GM06990 (cell line): ENCODE data around the gene MAP4K2.
A peak's percentile ranks its signal among the peaks of the same experiment; 100 is the strongest.

Experiments
- DNase-seq: peaks from one replicate; pipeline ENCODE4 v3.0.0-alpha.2; 2011; ENCODE audit not compliant: insufficient read length; ENCODE audit errors: extremely low read depth
- H3K27me3 ChIP-seq: replicated peaks from 2 replicates; pipeline ENCODE4 v1.6.0; 2011; ENCODE audit warnings: low read length; ENCODE audit not compliant: control insufficient read depth, insufficient read depth
- H3K36me3 ChIP-seq: 2 replicates; pipeline ENCODE4 v1.5.1; 2011; ENCODE audit warnings: low read length; ENCODE audit not compliant: control insufficient read depth, insufficient read depth
- H3K4me3 ChIP-seq: replicated peaks from 2 replicates; pipeline ENCODE4 v1.5.1; 2011; ENCODE audit warnings: low read depth, mild to moderate bottlenecking, control low read depth, low read length
- TF ChIP-seq, protein P1 (sequence below): IDR thresholded peaks from 2 replicates; pipeline ENCODE4 v1.5.1; 2011; ENCODE audit warnings: low read length, control low read depth, mild to moderate bottlenecking, inconsistent platforms; ENCODE audit not compliant: insufficient read depth, poor library complexity, severe bottlenecking

Gene MAP4K2

DNA sequence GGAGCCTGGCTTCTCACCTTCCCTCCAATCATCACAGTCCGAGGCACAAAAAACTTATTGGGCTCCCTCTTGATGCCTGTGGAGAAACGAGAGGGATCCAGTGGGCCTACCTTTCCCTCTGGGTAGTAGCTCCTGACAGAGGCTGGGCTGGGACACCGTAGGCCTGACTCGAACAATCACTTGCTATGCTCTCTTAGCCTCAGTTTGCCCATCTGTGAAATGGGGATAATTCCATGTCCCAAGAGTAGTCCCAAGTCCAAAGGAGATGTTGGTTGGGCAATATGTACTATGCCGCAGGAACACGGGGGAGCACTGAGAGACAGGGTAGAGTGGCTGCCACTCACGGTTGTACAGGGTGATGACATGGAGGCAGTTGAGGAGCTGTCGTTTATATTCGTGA, 51.4 kb downstream of the MAP4K2 start:
- H3K36me3 ChIP-seq: no peaks in the 10 kb centered on the region
- TF ChIP-seq, protein P1, sequence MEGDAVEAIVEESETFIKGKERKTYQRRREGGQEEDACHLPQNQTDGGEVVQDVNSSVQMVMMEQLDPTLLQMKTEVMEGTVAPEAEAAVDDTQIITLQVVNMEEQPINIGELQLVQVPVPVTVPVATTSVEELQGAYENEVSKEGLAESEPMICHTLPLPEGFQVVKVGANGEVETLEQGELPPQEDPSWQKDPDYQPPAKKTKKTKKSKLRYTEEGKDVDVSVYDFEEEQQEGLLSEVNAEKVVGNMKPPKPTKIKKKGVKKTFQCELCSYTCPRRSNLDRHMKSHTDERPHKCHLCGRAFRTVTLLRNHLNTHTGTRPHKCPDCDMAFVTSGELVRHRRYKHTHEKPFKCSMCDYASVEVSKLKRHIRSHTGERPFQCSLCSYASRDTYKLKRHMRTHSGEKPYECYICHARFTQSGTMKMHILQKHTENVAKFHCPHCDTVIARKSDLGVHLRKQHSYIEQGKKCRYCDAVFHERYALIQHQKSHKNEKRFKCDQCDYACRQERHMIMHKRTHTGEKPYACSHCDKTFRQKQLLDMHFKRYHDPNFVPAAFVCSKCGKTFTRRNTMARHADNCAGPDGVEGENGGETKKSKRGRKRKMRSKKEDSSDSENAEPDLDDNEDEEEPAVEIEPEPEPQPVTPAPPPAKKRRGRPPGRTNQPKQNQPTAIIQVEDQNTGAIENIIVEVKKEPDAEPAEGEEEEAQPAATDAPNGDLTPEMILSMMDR: no peak
- H3K4me3 ChIP-seq: no peak overlapping the region
- no peak for DNase-seq
- no peaks in the 10 kb centered on the region; the same call in 1 of the 2 replicates for H3K27me3 ChIP-seq

DNA sequence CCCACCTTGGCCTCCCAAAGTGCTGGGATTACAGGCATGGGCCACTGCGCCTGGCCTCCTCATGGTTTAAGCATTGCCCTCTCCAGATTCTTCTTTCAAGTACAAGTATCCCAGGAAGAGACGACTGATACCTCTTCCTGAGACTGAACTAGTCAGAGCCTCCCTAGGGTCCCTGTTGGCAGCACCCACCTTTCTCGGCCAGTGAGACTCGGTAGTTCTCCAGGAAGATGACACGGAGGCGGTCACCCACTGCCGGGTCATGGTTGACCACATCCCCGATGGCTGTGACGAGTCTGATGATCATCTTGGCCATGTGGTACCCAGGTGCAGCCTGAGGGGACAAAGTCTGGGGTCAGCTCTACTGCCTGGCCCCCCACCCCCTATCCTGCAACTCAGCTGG, 51.9 kb downstream of the MAP4K2 start:
- no peak for DNase-seq
- no peaks in the 10 kb centered on the region for H3K36me3 ChIP-seq
- TF ChIP-seq, protein P1: no peak

DNA sequence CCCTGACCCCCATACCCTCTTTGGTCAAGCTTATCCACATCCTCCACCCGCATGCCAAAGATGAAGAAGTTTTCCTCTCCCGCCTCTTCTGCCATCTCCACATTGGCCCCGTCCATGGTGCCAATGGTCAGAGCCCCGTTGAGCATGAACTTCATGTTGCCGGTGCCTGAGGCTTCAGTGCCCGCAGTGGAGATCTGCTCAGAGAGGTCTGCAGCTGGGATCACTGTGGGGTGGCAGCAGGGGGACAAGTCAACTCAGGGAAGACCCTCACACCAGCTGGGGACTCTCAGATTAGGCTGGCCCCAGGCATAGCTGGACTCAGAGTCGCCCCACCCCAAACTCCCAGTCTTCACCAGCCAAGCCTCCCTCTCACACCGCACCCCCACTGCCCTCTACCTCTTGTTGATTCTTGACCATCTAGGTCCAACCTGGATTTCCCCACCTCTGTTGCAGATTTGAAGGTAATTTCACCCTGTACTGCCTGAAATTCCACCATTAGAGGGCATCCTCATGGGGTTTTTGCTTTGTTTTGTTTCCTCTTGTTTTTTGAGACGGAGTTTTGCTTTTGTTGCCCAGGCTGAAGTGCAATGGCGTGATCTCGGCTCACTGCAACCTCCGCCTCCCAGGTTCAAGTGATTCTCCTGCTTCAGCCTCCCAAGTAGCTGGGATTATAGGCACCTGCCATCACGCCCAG, 52.5 kb downstream of the MAP4K2 start:
- H3K36me3 ChIP-seq: no peaks in the 10 kb centered on the region
- no peak for DNase-seq
- H3K4me3 ChIP-seq: no peak overlapping the region
- no peaks in the 10 kb centered on the region; the same call in 1 of the 2 replicates for H3K27me3 ChIP-seq
- TF ChIP-seq, protein P1: peak; percentile 21

More for the DNA sequence above, 51.9 kb downstream of the MAP4K2 start:
- H3K4me3 ChIP-seq: no peak overlapping the region
- H3K27me3 ChIP-seq: no peaks in the 10 kb centered on the region; the same call in 1 of the 2 replicates

DNA sequence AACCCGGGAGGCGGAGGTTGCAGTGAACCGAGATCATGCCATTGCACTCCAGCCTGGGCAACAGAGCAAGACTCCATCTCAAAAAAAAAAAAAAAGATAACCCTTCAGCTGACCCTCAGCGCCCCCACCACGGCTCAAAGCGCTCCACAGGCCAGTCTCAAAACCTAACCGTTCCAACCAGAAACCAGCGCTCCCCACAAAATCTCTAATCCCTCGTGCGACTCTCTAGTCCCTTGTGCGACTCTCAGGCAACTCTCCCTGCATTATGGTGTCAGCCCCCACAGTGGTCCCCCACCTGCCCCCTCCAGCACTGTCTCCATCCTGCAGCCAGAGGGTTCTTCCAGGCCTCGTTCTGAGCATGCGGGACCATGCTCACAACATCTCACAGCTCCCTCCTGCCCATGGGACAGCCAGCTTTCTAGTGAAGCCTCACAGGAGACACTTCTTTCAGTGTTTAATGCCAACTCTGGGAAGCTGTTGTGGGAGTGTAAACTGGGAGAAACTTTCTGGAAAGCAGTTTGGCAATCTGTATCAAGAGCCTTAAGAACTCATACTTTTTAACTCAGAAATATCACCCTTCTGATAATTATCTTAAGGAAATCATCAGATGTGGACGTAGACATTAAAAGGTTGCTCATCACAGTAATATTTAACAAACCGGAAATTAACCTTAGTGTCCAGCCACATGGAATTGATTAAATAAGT, 54.9 kb downstream of the MAP4K2 start:
- Histone ChIP-seq H3K27me3 (peaks cover 4% of the 10 kb centered on the region), H3K36me3 (no peaks in the 10 kb centered on the region), H3K4me3 (no peak overlapping the region)
- TF ChIP-seq, protein P1: no peak
- no peak for DNase-seq

DNA sequence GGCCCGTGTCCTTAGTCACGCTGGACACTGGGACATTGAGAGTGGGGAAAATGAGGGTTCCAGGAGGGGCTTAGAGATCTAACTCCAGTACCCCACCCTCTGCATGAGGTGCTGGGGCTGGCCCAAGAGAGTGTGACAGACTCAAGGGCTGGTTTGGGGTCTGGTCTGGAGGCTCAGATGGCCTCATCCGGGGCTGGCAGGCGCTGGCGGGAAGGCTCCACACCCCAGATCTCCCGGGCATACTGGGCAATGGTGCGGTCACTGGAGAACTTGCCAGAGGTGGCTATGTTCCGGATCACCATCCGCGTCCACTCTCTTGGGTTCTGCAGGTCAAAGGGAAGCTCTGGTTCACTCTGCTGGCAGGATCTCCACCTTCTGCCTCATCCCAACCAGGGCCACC, 56.5 kb downstream of the MAP4K2 start:
- TF ChIP-seq, protein P1: no peak
- H3K27me3 ChIP-seq: peaks cover 4% of the 10 kb centered on the region
- H3K4me3 ChIP-seq: no peak overlapping the region
- no peaks in the 10 kb centered on the region for H3K36me3 ChIP-seq
- no peak for DNase-seq
